Measurements from ENCODE around the gene MGAT3. TPM values are rescaled to one million over a fixed set of nuclear protein-coding genes. Genes with fewer than 3 reads are reported as not detected.
A peak's percentile ranks its signal among the peaks of the same experiment; 100 is the strongest.

Gene MGAT3
- total RNA-seq, 4 donors from 2014 or later: 0.55 to 1.0 (median 0.59) TPM

- Histone ChIP-seq H3K4me3 (peak overlapping the region; percentile 3 to 26 (median 16)), H3K36me3 (peaks cover 0 to 5% of the 10 kb centered on the region in 2 donors), H3K4me1 (peaks cover 59 to 63% of the 10 kb centered on the region in 2 donors), H3K9me3 (no peaks in the 10 kb centered on the region), H3K27me3 (no peaks in the 10 kb centered on the region), H3K27ac (peak overlapping the region; percentile 17 to 95 (median 79))
- DNase-seq: no peak
- in situ Hi-C loops (cut with MboI; ENCODE audit: low sequenced_read_pairs in 4 of 4) (loop anchor here in 3 of 4 donors (25.0 kb wide), 3 partner anchors 508 to 833 kb away; partner anchors contain the start of genes ADSL (in 2 of the 3) and SGSM3 (in 1 of the 3)), intact Hi-C loops (cut with DNase I; ENCODE audit: low total_unique reads) (loop anchor here (1.0 to 10.0 kb wide), 9 partner anchors 36 to 1925 kb away; partner anchors contain the start of genes GGA1, MRTFA and SUN2)
- ATAC-seq: no peak
- TF ChIP-seq, protein P1, sequence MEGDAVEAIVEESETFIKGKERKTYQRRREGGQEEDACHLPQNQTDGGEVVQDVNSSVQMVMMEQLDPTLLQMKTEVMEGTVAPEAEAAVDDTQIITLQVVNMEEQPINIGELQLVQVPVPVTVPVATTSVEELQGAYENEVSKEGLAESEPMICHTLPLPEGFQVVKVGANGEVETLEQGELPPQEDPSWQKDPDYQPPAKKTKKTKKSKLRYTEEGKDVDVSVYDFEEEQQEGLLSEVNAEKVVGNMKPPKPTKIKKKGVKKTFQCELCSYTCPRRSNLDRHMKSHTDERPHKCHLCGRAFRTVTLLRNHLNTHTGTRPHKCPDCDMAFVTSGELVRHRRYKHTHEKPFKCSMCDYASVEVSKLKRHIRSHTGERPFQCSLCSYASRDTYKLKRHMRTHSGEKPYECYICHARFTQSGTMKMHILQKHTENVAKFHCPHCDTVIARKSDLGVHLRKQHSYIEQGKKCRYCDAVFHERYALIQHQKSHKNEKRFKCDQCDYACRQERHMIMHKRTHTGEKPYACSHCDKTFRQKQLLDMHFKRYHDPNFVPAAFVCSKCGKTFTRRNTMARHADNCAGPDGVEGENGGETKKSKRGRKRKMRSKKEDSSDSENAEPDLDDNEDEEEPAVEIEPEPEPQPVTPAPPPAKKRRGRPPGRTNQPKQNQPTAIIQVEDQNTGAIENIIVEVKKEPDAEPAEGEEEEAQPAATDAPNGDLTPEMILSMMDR (IDR thresholded peaks at IDR 0.05 in 4 of 5, conservative IDR thresholded peaks at IDR 0.05 in 1 of 5): peak in 1 of 5 experiments; percentile 8
- no peak for TF ChIP-seq POLR2A (IDR thresholded peaks at IDR 0.05)
Measured at GRCh38 chr22:39529487-39529851, 72.7 kb downstream of the MGAT3 start.

- Histone ChIP-seq H3K4me3 (no peak overlapping the region), H3K9me3 (no peaks in the 10 kb centered on the region), H3K27ac (peak overlapping the region in 3 of 4 donors; percentile 92 to 95 (median 94)), H3K27me3 (no peaks in the 10 kb centered on the region), H3K4me1 (peaks cover 53 to 59% of the 10 kb centered on the region in 2 donors), H3K36me3 (peaks cover 0 to 5% of the 10 kb centered on the region in 2 donors)
- no peak for DNase-seq
- TF ChIP-seq POLR2A (IDR thresholded peaks at IDR 0.05): no peak
- TF ChIP-seq, protein P1 (IDR thresholded peaks at IDR 0.05 in 4 of 5, conservative IDR thresholded peaks at IDR 0.05 in 1 of 5): no peak
- ATAC-seq: no peak
- intact Hi-C loops (cut with DNase I; ENCODE audit: low total_unique reads) (loop anchor here (5.0 kb wide), 3 partner anchors 378 to 817 kb away; partner anchors contain the start of genes ADSL and CBX7), in situ Hi-C loops (cut with MboI; ENCODE audit: low sequenced_read_pairs in 4 of 4) (loop anchor here in 3 of 4 donors (10.0 to 25.0 kb wide), 5 partner anchors 125 to 832 kb away; partner anchors contain the start of genes ADSL (in 2 of the 3) and SGSM3 (in 1 of the 3))
Measured at GRCh38 chr22:39530116-39530515, 73.3 kb downstream of the MGAT3 start.

- DNase-seq: no peak
- H3K9me3 ChIP-seq: no peaks in the 10 kb centered on the region
- no peak for TF ChIP-seq POLR2A (IDR thresholded peaks at IDR 0.05)
- TF ChIP-seq, protein P1 (IDR thresholded peaks at IDR 0.05 in 4 of 5, conservative IDR thresholded peaks at IDR 0.05 in 1 of 5): peak in 1 of 5 experiments; percentile 16
- ATAC-seq: no peak
- intact Hi-C loops (cut with DNase I; ENCODE audit: low total_unique reads) (loop anchor here (5.0 kb wide), 3 partner anchors 379 to 816 kb away; partner anchors contain the start of genes ADSL and CBX7), in situ Hi-C loops (cut with MboI; ENCODE audit: low sequenced_read_pairs in 4 of 4) (loop anchor here in 3 of 4 donors (10.0 to 25.0 kb wide), 5 partner anchors 126 to 831 kb away; partner anchors contain the start of genes ADSL (in 2 of the 3) and SGSM3 (in 1 of the 3))
- H3K27me3 ChIP-seq: no peaks in the 10 kb centered on the region
- peaks cover 49 to 53% of the 10 kb centered on the region in 2 donors for H3K4me1 ChIP-seq
- H3K4me3 ChIP-seq: peak overlapping the region in 1 of 4 donors; percentile 81
- H3K36me3 ChIP-seq: peaks cover 0 to 5% of the 10 kb centered on the region in 2 donors
- peak overlapping the region; percentile 92 to 98 (median 94) for H3K27ac ChIP-seq
Measured at GRCh38 chr22:39530692-39531331, 74.0 kb downstream of the MGAT3 start.

- H3K27me3 ChIP-seq: no peaks in the 10 kb centered on the region
- H3K36me3 ChIP-seq: peaks cover 0 to 5% of the 10 kb centered on the region in 2 donors
- ATAC-seq: peak; percentile 93 to 97
- peak; percentile 87 to 94 for TF ChIP-seq POLR2A (IDR thresholded peaks at IDR 0.05)
- TF ChIP-seq, protein P1 (IDR thresholded peaks at IDR 0.05 in 4 of 5, conservative IDR thresholded peaks at IDR 0.05 in 1 of 5): peak in 1 of 5 experiments; percentile 15
- H3K4me3 ChIP-seq: peak within 1 kb of the TSS; percentile 81 to 98 (median 86)
- intact Hi-C loops (cut with DNase I; ENCODE audit: low total_unique reads) (loop anchor here (1.0 to 5.0 kb wide), 7 partner anchors 12 to 815 kb away; partner anchors contain the start of genes ADSL, ATF4, CBX7 and MIEF1), in situ Hi-C loops (cut with MboI; ENCODE audit: low sequenced_read_pairs in 4 of 4) (loop anchor here in 3 of 4 donors (10.0 to 25.0 kb wide), 5 partner anchors 128 to 830 kb away; partner anchors contain the start of genes ADSL (in 2 of the 3) and SGSM3 (in 1 of the 3))
- H3K4me1 ChIP-seq: peaks cover 45 to 48% of the 10 kb centered on the region in 2 donors
- H3K27ac ChIP-seq: peak within 1 kb of the TSS; percentile 92 to 98 (median 94)
- no peaks in the 10 kb centered on the region for H3K9me3 ChIP-seq
- peak; percentile 99 to 100 for DNase-seq
Measured at GRCh38 chr22:39532215-39533073, 75.6 kb downstream of the MGAT3 start, which contains the start of gene RPS19BP1. TSS of gene RPS19BP1 (minus strand) at chr22:39532748. CDS start at chr22:39532738, 10 bp downstream.

All from gastrocnemius medialis (tissue), 4 donors.